ENCODE data around the gene TDRD5. TPM values are rescaled to one million over a fixed set of nuclear protein-coding genes. Genes with fewer than 3 reads are reported as not detected.
A peak's percentile ranks its signal among the peaks of the same experiment; 100 is the strongest.

TDRD5 gene
- total and polyA plus RNA-seq, 2 experiments from 2014 or later: 1.4 TPM; not detected in 1

DNA sequence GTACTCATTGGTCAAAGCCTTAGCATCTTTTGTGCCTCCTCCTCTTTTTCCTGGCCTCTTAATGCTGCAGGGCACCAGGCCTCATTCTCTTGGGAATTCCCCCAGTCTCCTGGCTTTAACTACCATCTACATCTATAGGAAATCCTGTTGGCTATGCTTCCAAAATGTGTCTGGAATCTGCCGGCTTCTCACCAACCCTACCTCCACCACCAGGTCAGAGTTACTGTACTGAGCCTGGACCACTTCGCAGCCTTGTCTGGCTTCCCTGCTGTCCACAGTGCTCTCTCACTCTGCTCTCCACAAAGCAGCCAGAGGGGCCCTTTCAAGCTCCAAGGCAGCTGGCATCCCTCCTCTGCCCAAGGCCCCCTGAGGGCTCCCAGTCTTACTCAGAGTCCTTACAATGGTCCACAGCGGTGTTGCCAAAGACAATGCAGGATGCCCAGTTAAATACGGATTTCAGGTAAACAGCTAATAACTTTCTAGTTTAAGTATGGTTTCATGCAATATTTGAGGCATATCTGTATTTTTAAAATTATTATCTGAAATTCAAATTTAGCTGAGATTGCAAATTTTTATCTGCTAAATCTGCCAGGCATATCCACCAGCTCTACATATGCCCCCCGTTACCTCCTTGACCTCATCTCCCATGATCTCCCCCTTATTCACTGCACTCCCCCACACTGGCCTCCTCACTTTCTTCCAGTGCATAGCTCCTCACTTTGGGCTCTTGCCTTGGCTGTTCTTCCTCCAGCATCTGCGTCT, 117.0 kb downstream of the TDRD5 start:
- H3K27ac Mint-ChIP-seq: no peak overlapping the region

DNA sequence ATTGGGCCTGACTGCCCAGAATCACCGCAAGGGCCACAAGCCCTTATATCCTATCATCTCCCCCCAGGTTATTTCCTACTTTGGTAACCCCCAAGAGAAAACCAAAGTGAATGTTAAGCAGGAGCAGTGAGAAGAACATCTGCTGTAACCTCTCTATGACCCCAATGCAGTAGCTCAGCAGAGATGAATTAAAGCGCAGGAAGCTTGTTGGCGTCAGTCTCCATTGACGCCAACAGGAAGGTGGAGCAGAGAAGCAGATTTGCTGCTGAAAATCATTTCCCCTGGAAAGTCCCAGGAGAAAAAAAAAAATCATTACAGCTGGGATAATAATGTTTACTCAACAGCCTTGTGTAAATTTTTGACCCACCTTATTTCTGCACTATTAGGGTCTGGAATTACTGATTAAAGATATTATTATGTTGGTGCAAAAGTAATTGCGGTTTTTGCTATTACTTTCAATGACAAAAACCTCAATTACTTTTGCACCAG, 118.3 kb downstream of the TDRD5 start:
- Mint-ChIP-seq H3K9me3 (peaks cover 16% of the 10 kb centered on the region; the same call in 2 of the 3 replicates), H3K27ac (no peak overlapping the region), H3K36me3 (ENCODE audit: low read depth) (no peaks in the 10 kb centered on the region), H3K4me3 (no peak overlapping the region), H3K27me3 (ENCODE audit: insufficient read depth, low read depth, poor library complexity) (no peaks in the 10 kb centered on the region), H3K4me1 (peaks cover 1% of the 10 kb centered on the region; the same call in 1 of the 3 replicates)
- no peaks in the 10 kb centered on the region for H3K9me2 ChIP-seq (ENCODE audit: insufficient read depth)
- no peaks in the 10 kb centered on the region for H3K27me3 ChIP-seq (ENCODE audit: insufficient read depth)
- no peak overlapping the region for H3K4me3 ChIP-seq
- no peak for DNase-seq (ENCODE audit: low spot score)
- H4K20me1 ChIP-seq (replicated peaks; ENCODE audit: insufficient read depth): no peaks in the 10 kb centered on the region
- H3K4me1 ChIP-seq (ENCODE audit: insufficient read depth): no peaks in the 10 kb centered on the region
- H3K27ac ChIP-seq (ENCODE audit: low read depth): no peak overlapping the region
- ATAC-seq: no peak
- no peaks in the 10 kb centered on the region for H3K36me3 ChIP-seq (ENCODE audit: insufficient read depth)
- no peaks in the 10 kb centered on the region for H3F3A ChIP-seq (replicated peaks; ENCODE audit: low read depth)
- H2AFZ ChIP-seq: no peak overlapping the region
- no peaks in the 10 kb centered on the region for H3K79me2 ChIP-seq (replicated peaks; ENCODE audit: insufficient read depth)
- no peak overlapping the region for H3K4me2 ChIP-seq
- TF ChIP-seq EZH2phosphoT487 (IDR thresholded peaks at IDR 0.05; ENCODE audit: unreplicated experiment) (no peak), ZNF114 (CRISPR knock-in tag; IDR thresholded peaks at IDR 0.05) (no peak), NANOG (IDR thresholded peaks at IDR 0.05; ENCODE audit: borderline replicate concordance) (no peak), EZH2 (IDR thresholded peaks at IDR 0.05; ENCODE audit: low read depth, unreplicated experiment) (no peak), STAT1 (IDR thresholded peaks at IDR 0.05; ENCODE audit: unreplicated experiment) (no peak), JUNB (IDR thresholded peaks at IDR 0.05; ENCODE audit: unreplicated experiment) (no peak), CREB1 (CRISPR knock-in tag; IDR thresholded peaks at IDR 0.05; ENCODE audit: low read depth) (no peak), ZNF331 (CRISPR knock-in tag; IDR thresholded peaks at IDR 0.05; ENCODE audit: low read depth) (no peak)
- TF ChIP-seq, protein P1, sequence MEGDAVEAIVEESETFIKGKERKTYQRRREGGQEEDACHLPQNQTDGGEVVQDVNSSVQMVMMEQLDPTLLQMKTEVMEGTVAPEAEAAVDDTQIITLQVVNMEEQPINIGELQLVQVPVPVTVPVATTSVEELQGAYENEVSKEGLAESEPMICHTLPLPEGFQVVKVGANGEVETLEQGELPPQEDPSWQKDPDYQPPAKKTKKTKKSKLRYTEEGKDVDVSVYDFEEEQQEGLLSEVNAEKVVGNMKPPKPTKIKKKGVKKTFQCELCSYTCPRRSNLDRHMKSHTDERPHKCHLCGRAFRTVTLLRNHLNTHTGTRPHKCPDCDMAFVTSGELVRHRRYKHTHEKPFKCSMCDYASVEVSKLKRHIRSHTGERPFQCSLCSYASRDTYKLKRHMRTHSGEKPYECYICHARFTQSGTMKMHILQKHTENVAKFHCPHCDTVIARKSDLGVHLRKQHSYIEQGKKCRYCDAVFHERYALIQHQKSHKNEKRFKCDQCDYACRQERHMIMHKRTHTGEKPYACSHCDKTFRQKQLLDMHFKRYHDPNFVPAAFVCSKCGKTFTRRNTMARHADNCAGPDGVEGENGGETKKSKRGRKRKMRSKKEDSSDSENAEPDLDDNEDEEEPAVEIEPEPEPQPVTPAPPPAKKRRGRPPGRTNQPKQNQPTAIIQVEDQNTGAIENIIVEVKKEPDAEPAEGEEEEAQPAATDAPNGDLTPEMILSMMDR (conservative IDR thresholded peaks at IDR 0.05; ENCODE audit: low read depth in 2 of 2): no peak
- TF ChIP-seq, protein P2, sequence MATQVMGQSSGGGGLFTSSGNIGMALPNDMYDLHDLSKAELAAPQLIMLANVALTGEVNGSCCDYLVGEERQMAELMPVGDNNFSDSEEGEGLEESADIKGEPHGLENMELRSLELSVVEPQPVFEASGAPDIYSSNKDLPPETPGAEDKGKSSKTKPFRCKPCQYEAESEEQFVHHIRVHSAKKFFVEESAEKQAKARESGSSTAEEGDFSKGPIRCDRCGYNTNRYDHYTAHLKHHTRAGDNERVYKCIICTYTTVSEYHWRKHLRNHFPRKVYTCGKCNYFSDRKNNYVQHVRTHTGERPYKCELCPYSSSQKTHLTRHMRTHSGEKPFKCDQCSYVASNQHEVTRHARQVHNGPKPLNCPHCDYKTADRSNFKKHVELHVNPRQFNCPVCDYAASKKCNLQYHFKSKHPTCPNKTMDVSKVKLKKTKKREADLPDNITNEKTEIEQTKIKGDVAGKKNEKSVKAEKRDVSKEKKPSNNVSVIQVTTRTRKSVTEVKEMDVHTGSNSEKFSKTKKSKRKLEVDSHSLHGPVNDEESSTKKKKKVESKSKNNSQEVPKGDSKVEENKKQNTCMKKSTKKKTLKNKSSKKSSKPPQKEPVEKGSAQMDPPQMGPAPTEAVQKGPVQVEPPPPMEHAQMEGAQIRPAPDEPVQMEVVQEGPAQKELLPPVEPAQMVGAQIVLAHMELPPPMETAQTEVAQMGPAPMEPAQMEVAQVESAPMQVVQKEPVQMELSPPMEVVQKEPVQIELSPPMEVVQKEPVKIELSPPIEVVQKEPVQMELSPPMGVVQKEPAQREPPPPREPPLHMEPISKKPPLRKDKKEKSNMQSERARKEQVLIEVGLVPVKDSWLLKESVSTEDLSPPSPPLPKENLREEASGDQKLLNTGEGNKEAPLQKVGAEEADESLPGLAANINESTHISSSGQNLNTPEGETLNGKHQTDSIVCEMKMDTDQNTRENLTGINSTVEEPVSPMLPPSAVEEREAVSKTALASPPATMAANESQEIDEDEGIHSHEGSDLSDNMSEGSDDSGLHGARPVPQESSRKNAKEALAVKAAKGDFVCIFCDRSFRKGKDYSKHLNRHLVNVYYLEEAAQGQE (IDR thresholded peaks at IDR 0.05; ENCODE audit: unreplicated experiment): no peak
- TF ChIP-seq, protein P3, sequence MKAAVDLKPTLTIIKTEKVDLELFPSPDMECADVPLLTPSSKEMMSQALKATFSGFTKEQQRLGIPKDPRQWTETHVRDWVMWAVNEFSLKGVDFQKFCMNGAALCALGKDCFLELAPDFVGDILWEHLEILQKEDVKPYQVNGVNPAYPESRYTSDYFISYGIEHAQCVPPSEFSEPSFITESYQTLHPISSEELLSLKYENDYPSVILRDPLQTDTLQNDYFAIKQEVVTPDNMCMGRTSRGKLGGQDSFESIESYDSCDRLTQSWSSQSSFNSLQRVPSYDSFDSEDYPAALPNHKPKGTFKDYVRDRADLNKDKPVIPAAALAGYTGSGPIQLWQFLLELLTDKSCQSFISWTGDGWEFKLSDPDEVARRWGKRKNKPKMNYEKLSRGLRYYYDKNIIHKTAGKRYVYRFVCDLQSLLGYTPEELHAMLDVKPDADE (IDR thresholded peaks at IDR 0.05): no peak

More for the DNA sequence above, 117.0 kb downstream of the TDRD5 start:
- no peaks in the 10 kb centered on the region for H3F3A ChIP-seq (replicated peaks; ENCODE audit: low read depth)
- no peak overlapping the region for H3K27ac ChIP-seq (ENCODE audit: low read depth)
- Mint-ChIP-seq H3K9me3 (0 out of 3 replicates have a peak, but pooled peaks cover 7% of the 10 kb centered on the region), H3K27me3 (ENCODE audit: insufficient read depth, low read depth, poor library complexity) (no peaks in the 10 kb centered on the region), H3K4me3 (no peak overlapping the region), H3K36me3 (ENCODE audit: low read depth) (no peaks in the 10 kb centered on the region), H3K4me1 (peaks cover 4% of the 10 kb centered on the region; the same call in 1 of the 3 replicates)
- H3K4me2 ChIP-seq: no peak overlapping the region
- no peaks in the 10 kb centered on the region for H3K36me3 ChIP-seq (ENCODE audit: insufficient read depth)
- H2AFZ ChIP-seq: no peak overlapping the region
- no peaks in the 10 kb centered on the region for H3K4me1 ChIP-seq (ENCODE audit: insufficient read depth)
- no peaks in the 10 kb centered on the region for H4K20me1 ChIP-seq (replicated peaks; ENCODE audit: insufficient read depth)
- H3K79me2 ChIP-seq (replicated peaks; ENCODE audit: insufficient read depth): no peaks in the 10 kb centered on the region
- ATAC-seq (peak; percentile 69), DNase-seq (ENCODE audit: low spot score) (no peak)
- no peaks in the 10 kb centered on the region for H3K27me3 ChIP-seq (ENCODE audit: insufficient read depth)
- H3K9me2 ChIP-seq (ENCODE audit: insufficient read depth): no peaks in the 10 kb centered on the region
- H3K4me3 ChIP-seq: no peak overlapping the region
- TF ChIP-seq EZH2 (IDR thresholded peaks at IDR 0.05; ENCODE audit: low read depth, unreplicated experiment): no peak
- no peak for TF ChIP-seq JUNB (IDR thresholded peaks at IDR 0.05; ENCODE audit: unreplicated experiment)
- no peak for TF ChIP-seq EZH2phosphoT487 (IDR thresholded peaks at IDR 0.05; ENCODE audit: unreplicated experiment)
- TF ChIP-seq STAT1 (IDR thresholded peaks at IDR 0.05; ENCODE audit: unreplicated experiment): no peak
- TF ChIP-seq, protein P1 (conservative IDR thresholded peaks at IDR 0.05; ENCODE audit: low read depth in 2 of 2): no peak
